ENCODE data around the gene CD2AP.
"Not testable (repeated sequence)": the region's sequence is repeated elsewhere in the genome, so short reads cannot be mapped to it uniquely, and the experiment has no call there.

The CD2AP gene

DNA sequence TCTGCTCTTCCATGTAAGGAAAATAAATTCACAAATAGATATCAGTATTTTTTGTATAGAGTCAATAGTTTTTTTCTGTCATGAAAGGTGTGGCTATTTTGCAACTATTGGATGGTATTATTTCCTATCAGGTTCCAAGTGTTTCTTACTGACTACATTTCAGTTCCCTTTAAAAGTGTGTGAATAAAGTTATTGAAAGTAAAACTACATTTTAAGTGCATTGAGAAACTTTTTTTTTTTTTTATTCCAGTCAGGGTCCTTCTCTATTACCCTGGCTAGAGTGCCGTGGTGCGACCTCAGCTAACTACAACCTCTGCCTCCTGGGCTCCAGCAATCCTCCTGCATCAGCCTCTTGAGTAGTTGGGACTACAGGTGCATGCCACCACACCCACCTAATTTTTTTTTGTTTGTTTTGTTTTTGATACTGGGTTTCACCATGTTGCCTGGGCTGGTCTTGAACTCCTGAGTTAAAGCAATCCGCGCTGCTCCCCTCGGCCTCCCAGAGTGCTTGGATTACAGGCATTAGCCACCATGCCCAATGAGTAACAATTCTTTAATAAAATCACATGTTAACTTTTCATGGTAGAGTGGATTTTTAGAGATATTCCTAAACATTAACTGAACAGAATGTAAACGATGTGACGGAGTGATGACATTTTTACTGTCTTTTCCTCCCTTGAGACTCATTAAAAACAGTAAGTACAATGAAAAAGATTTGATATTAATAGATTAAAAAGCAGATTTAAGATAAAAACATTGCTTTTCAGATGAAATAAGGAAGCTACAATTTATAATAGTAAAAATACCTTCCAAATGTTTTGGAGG, 151.1 kb downstream of the CD2AP start:
- no peak overlapping the region for H3K27ac ChIP-seq (ENCODE audit: low read depth in 2 of 2, low read length in 2 of 2)
- no peaks in the 10 kb centered on the region for H3K9me3 ChIP-seq (ENCODE audit: control insufficient read depth in 2 of 2, low read length in 2 of 2)
- H3K36me3 ChIP-seq (ENCODE audit: control insufficient read depth in 2 of 2, insufficient read depth in 2 of 2, low read length in 2 of 2): peaks cover 3 to 6% of the 10 kb centered on the region in 2 donors
- H3K4me3 ChIP-seq (ENCODE audit: low read length in 2 of 2): no peak overlapping the region
- no peak overlapping the region for H3K9ac ChIP-seq (ENCODE audit: low read depth in 1 of 2, low read length in 2 of 2)
- H3K27me3 ChIP-seq (ENCODE audit: control insufficient read depth in 2 of 2, insufficient read depth in 2 of 2, low read length in 2 of 2): no peaks in the 10 kb centered on the region
- H3K4me1 ChIP-seq (ENCODE audit: control insufficient read depth in 2 of 2, insufficient read depth in 2 of 2, low read length in 2 of 2): peaks cover 10 to 15% of the 10 kb centered on the region in 2 donors

DNA sequence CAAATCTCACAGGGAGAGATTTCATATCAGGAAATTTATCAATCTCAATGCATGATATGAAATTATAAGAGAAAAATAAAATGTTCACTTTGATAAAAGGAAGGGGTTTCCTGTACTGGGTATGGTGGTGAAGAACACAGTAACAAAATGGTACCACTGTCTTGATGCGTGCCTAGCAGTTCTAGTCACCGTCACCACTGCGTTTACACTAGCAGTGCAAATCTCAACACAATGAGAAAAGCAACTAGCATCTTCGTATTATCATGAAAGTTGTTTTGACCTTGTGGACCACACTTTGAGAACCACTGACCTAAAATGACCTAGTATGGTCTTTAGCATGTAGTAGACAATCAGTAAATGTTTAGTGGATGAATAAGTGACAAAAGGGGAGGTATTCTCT, 152.4 kb downstream of the CD2AP start:
- Histone ChIP-seq H3K27ac (ENCODE audit: low read depth in 2 of 2, low read length in 2 of 2) (no peak overlapping the region), H3K9me3 (ENCODE audit: control insufficient read depth in 2 of 2, low read length in 2 of 2) (no peaks in the 10 kb centered on the region), H3K4me1 (ENCODE audit: control insufficient read depth in 2 of 2, insufficient read depth in 2 of 2, low read length in 2 of 2) (peaks cover 17 to 26% of the 10 kb centered on the region in 2 donors), H3K27me3 (ENCODE audit: control insufficient read depth in 2 of 2, insufficient read depth in 2 of 2, low read length in 2 of 2) (no peaks in the 10 kb centered on the region), H3K4me3 (ENCODE audit: low read length in 2 of 2) (no peak overlapping the region), H3K9ac (ENCODE audit: low read depth in 1 of 2, low read length in 2 of 2) (no peak overlapping the region), H3K36me3 (ENCODE audit: control insufficient read depth in 2 of 2, insufficient read depth in 2 of 2, low read length in 2 of 2) (peaks cover 2 to 3% of the 10 kb centered on the region in 2 donors)

DNA sequence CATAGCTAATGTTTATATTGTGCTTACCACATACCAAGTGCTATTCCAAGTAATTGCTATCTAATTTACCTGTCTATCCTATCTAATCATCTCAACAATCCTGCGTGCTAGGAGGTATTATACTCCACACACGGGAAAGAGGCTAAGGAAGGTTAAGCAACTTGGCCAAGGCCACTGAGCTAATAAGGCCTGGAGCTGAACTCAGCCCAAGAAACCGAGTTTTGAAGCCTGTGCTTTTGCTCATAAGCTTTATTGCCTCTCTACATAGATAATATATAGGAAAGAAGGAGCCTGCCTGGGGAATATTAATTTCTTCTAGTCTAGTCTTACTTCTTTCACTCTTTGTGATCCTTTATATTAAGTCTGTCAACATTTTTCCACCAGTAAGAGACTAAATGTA, 153.0 kb downstream of the CD2AP start:
- no peaks in the 10 kb centered on the region for H3K9me3 ChIP-seq (ENCODE audit: control insufficient read depth in 2 of 2, low read length in 2 of 2)
- H3K27me3 ChIP-seq (ENCODE audit: control insufficient read depth in 2 of 2, insufficient read depth in 2 of 2, low read length in 2 of 2): no peaks in the 10 kb centered on the region
- peaks cover 2 to 3% of the 10 kb centered on the region in 2 donors for H3K36me3 ChIP-seq (ENCODE audit: control insufficient read depth in 2 of 2, insufficient read depth in 2 of 2, low read length in 2 of 2)
- no peak overlapping the region for H3K27ac ChIP-seq (ENCODE audit: low read depth in 2 of 2, low read length in 2 of 2)
- peaks cover 21 to 30% of the 10 kb centered on the region in 2 donors for H3K4me1 ChIP-seq (ENCODE audit: control insufficient read depth in 2 of 2, insufficient read depth in 2 of 2, low read length in 2 of 2)
- no peak overlapping the region for H3K9ac ChIP-seq (ENCODE audit: low read depth in 1 of 2, low read length in 2 of 2)
- H3K4me3 ChIP-seq (ENCODE audit: low read length in 2 of 2): no peak overlapping the region

DNA sequence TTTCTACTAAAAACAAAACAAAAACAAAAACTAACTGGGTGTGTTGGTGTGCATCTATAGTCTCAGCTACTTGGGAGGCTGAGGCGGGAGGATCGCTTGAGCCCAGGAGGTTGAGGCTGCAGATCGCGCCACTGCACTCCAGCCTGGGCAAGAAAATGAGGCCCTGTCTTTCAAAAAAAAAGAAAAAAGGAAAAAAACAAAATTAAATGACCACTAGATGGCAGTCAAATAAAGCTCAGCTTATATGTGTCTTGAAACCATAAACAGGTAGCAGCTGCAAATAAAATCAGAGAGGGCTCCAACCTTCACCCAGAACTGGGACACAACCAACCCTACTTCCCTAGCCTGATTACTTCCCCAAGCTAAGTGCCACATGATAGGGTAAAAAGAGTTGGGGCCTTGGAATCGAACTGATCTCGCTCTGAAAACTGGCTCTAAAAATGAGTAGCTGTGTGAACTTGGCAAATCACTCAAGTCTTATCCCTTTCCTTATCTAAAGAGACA, 153.7 kb downstream of the CD2AP start:
- Histone ChIP-seq H3K9ac (ENCODE audit: low read depth in 1 of 2, low read length in 2 of 2) (peak overlapping the region; percentile 0 to 13), H3K27ac (ENCODE audit: low read depth in 2 of 2, low read length in 2 of 2) (peak overlapping the region; percentile 63 to 74), H3K27me3 (ENCODE audit: control insufficient read depth in 2 of 2, insufficient read depth in 2 of 2, low read length in 2 of 2) (no peaks in the 10 kb centered on the region), H3K9me3 (ENCODE audit: control insufficient read depth in 2 of 2, low read length in 2 of 2) (no peaks in the 10 kb centered on the region), H3K4me1 (ENCODE audit: control insufficient read depth in 2 of 2, insufficient read depth in 2 of 2, low read length in 2 of 2) (peaks cover 21 to 30% of the 10 kb centered on the region in 2 donors), H3K36me3 (ENCODE audit: control insufficient read depth in 2 of 2, insufficient read depth in 2 of 2, low read length in 2 of 2) (peaks cover 0 to 2% of the 10 kb centered on the region in 2 donors), H3K4me3 (ENCODE audit: low read length in 2 of 2) (peak overlapping the region; percentile 4)

DNA sequence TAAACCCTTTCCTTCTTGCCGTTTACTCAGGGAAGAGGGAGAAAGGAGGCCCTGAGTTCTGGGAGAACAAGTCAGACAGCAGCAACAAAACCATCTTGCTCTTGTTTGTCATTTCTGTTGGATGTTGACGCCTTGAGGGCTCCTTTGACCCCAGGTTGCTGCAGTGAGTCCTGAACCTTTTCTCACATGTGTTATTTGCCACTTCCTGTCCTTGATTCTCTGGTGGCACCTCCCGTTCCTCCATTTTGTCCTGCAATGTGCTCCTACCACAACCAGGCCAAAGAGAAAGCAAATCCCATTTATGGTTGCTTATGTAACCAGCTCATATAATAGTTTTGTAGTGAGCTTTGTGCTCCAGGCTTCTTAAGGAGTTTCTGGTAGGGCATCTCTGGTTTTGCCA, 154.2 kb downstream of the CD2AP start:
- H3K9ac ChIP-seq (ENCODE audit: low read depth in 1 of 2, low read length in 2 of 2): peak overlapping the region in 1 of 2 donors; percentile 13
- H3K4me3 ChIP-seq (ENCODE audit: low read length in 2 of 2): peak overlapping the region; percentile 4
- no peaks in the 10 kb centered on the region for H3K27me3 ChIP-seq (ENCODE audit: control insufficient read depth in 2 of 2, insufficient read depth in 2 of 2, low read length in 2 of 2)
- peaks cover 21 to 30% of the 10 kb centered on the region in 2 donors for H3K4me1 ChIP-seq (ENCODE audit: control insufficient read depth in 2 of 2, insufficient read depth in 2 of 2, low read length in 2 of 2)
- no peaks in the 10 kb centered on the region for H3K9me3 ChIP-seq (ENCODE audit: control insufficient read depth in 2 of 2, low read length in 2 of 2)
- H3K27ac ChIP-seq (ENCODE audit: low read depth in 2 of 2, low read length in 2 of 2): peak overlapping the region; percentile 63 to 74
- no peaks in the 10 kb centered on the region for H3K36me3 ChIP-seq (ENCODE audit: control insufficient read depth in 2 of 2, insufficient read depth in 2 of 2, low read length in 2 of 2)

DNA sequence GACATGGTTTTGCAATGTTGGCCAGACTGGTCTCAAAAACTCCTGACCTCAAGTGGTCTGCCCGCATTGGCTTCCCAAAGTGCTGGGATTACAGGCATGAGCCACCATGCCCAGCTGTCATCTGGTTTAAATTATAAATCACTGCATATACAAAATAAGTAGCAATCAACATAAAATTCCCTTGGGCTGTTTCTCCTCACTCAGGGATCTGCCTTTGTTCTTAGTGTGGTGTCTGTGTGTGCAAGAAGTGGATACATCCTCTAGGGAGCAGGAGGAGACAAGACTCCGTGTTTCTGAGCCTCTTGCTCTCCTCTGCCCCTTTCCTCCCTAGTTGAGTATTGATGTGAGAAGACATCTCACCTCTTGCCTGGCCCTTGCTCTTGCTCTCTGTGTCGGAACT, 155.6 kb downstream of the CD2AP start:
- no peaks in the 10 kb centered on the region for H3K36me3 ChIP-seq (ENCODE audit: control insufficient read depth in 2 of 2, insufficient read depth in 2 of 2, low read length in 2 of 2)
- H3K9ac ChIP-seq (ENCODE audit: low read depth in 1 of 2, low read length in 2 of 2): no peak overlapping the region
- H3K4me3 ChIP-seq (ENCODE audit: low read length in 2 of 2): no peak overlapping the region

DNA sequence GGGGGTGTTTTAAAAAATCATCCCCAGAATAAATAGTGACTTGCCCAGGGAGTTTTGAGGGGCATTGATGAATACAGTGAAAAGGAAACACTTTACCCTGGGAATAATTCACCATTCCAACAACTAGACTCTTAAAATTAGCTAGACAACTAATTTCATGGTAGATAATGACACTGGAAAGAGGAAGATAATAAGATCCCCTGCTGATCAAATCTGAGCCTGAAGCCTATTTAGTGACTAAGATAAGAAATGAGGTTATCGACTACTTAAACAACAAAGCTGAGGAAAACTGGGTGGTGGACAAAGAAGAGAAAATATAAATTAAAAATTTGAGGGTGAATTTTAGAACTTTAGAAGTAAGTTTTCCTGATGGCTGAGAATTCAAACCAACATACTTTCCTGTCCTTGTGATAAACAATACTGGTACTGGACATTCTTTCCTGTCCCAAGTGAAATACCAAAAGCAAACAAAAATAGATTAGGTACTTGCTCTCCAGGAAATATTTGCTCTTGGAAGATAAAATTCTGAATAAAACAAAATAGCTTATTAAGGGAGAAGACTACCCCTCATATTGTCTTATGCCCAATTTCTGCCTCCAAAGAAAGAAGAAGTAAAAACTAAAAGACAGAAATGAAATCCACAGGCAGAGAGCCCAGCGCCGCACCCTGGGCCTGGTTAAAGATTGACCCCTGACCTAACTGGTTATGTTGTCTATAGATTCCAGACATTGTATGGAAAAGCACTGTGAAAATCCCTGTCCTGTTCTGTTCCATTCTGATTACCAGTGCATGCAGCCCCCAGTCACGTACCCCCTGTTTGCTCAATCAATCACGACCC, 156.8 kb downstream of the CD2AP start:
- Histone ChIP-seq H3K4me1 (ENCODE audit: control insufficient read depth in 2 of 2, insufficient read depth in 2 of 2, low read length in 2 of 2) (peaks cover 21 to 30% of the 10 kb centered on the region in 2 donors), H3K27me3 (ENCODE audit: control insufficient read depth in 2 of 2, insufficient read depth in 2 of 2, low read length in 2 of 2) (no peaks in the 10 kb centered on the region), H3K4me3 (ENCODE audit: low read length in 2 of 2) (no peak overlapping the region), H3K36me3 (ENCODE audit: control insufficient read depth in 2 of 2, insufficient read depth in 2 of 2, low read length in 2 of 2) (no peaks in the 10 kb centered on the region), H3K9ac (ENCODE audit: low read depth in 1 of 2, low read length in 2 of 2) (peak overlapping the region in 1 of 2 donors; percentile 13), H3K9me3 (ENCODE audit: control insufficient read depth in 2 of 2, low read length in 2 of 2) (no peaks in the 10 kb centered on the region), H3K27ac (ENCODE audit: low read depth in 2 of 2, low read length in 2 of 2) (peak overlapping the region; percentile 58 to 79)

More for the DNA sequence above, 155.6 kb downstream of the CD2AP start:
- H3K27ac ChIP-seq (ENCODE audit: low read depth in 2 of 2, low read length in 2 of 2): peak overlapping the region in 1 of 2 donors; percentile 67
- H3K27me3 ChIP-seq (ENCODE audit: control insufficient read depth in 2 of 2, insufficient read depth in 2 of 2, low read length in 2 of 2): no peaks in the 10 kb centered on the region
- no peaks in the 10 kb centered on the region for H3K9me3 ChIP-seq (ENCODE audit: control insufficient read depth in 2 of 2, low read length in 2 of 2)
- peaks cover 21 to 30% of the 10 kb centered on the region in 2 donors for H3K4me1 ChIP-seq (ENCODE audit: control insufficient read depth in 2 of 2, insufficient read depth in 2 of 2, low read length in 2 of 2)

DNA sequence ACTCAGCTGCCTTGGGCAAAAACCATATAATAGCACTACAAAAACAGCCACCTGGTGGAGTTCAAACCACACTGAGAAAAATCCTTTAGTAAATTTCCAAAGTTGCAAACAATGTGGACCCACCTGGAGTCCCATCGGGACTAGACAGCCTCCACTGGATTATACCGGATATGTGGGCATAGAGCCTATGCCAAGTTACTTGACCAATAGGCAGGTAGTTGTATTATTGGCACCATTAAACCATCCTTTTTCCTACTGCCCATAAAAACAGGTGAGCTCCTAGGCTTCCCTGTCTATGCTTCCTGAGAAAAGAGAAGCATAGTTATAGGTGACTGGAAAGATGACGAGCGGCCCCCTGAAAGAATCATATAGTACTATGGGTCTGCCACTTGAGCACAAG, 169.1 kb downstream of the CD2AP start:
- peak overlapping the region; percentile 59 to 73 for H3K27ac ChIP-seq (ENCODE audit: low read depth in 2 of 2, low read length in 2 of 2)
- no peak overlapping the region for H3K4me3 ChIP-seq (ENCODE audit: low read length in 2 of 2)
- no peaks in the 10 kb centered on the region for H3K9me3 ChIP-seq (ENCODE audit: control insufficient read depth in 2 of 2, low read length in 2 of 2)
- H3K27me3 ChIP-seq (ENCODE audit: control insufficient read depth in 2 of 2, insufficient read depth in 2 of 2, low read length in 2 of 2): no peaks in the 10 kb centered on the region
- peaks cover 7 to 17% of the 10 kb centered on the region in 2 donors for H3K4me1 ChIP-seq (ENCODE audit: control insufficient read depth in 2 of 2, insufficient read depth in 2 of 2, low read length in 2 of 2)
- no peak overlapping the region for H3K9ac ChIP-seq (ENCODE audit: low read depth in 1 of 2, low read length in 2 of 2)
- no peaks in the 10 kb centered on the region for H3K36me3 ChIP-seq (ENCODE audit: control insufficient read depth in 2 of 2, insufficient read depth in 2 of 2, low read length in 2 of 2)

DNA sequence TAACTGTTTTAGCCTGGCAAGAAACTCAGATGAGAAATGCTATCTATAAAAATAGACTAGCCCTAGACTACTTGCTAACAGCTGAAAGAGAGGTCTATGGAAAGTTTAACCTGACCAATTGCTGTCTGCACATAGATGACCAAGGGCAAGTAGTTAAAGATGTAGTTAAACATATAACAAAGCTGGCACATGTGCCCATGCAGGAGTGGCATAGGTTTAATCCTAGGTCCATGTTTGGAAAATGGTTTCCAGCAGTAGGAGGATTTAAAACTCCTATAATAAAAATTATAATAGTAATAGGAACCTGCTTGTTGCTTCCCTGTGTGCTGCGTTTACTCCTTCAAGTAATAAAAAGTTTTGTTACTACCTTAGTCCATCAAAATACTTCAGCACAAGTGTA, 169.6 kb downstream of the CD2AP start:
- Histone ChIP-seq H3K27ac (ENCODE audit: low read depth in 2 of 2, low read length in 2 of 2) (peak overlapping the region; percentile 73 to 80), H3K4me3 (ENCODE audit: low read length in 2 of 2) (peak overlapping the region in 1 of 2 donors; percentile 13), H3K9me3 (ENCODE audit: control insufficient read depth in 2 of 2, low read length in 2 of 2) (no peaks in the 10 kb centered on the region), H3K36me3 (ENCODE audit: control insufficient read depth in 2 of 2, insufficient read depth in 2 of 2, low read length in 2 of 2) (no peaks in the 10 kb centered on the region), H3K27me3 (ENCODE audit: control insufficient read depth in 2 of 2, insufficient read depth in 2 of 2, low read length in 2 of 2) (no peaks in the 10 kb centered on the region), H3K4me1 (ENCODE audit: control insufficient read depth in 2 of 2, insufficient read depth in 2 of 2, low read length in 2 of 2) (peaks cover 7 to 17% of the 10 kb centered on the region in 2 donors), H3K9ac (ENCODE audit: low read depth in 1 of 2, low read length in 2 of 2) (no peak overlapping the region)

DNA sequence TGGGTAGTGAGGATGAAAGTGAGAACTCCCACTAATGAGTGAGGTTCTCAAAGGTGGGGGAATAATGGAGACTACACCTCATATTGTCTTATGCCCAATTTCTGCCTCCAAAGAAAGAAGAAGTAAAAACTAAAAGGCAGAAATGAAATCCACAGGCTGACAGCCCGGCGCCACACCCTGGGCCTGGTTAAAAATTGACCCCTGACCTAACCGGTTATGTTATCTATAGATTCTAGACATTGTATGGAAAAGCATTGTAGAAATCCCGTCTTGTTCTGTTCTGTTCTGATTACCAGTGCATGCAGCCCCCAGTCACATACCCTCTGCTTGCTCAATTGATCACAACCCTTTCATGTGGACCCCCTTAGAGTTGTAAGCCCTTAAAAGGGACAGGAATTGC, 170.0 kb downstream of the CD2AP start:
- not testable (repeated sequence) for H3K9ac ChIP-seq (ENCODE audit: low read depth in 1 of 2, low read length in 2 of 2); H3K27me3 ChIP-seq (ENCODE audit: control insufficient read depth in 2 of 2, insufficient read depth in 2 of 2, low read length in 2 of 2); H3K9me3 ChIP-seq (ENCODE audit: control insufficient read depth in 2 of 2, low read length in 2 of 2); H3K36me3 ChIP-seq (ENCODE audit: control insufficient read depth in 2 of 2, insufficient read depth in 2 of 2, low read length in 2 of 2)
- Histone ChIP-seq H3K27ac (ENCODE audit: low read depth in 2 of 2, low read length in 2 of 2) (peak overlapping the region; percentile 73 to 80), H3K4me1 (ENCODE audit: control insufficient read depth in 2 of 2, insufficient read depth in 2 of 2, low read length in 2 of 2) (peaks cover 7 to 17% of the 10 kb centered on the region in 2 donors), H3K4me3 (ENCODE audit: low read length in 2 of 2) (peak overlapping the region; percentile 4 to 13)
